MCF 10A (cell line): Measurements from ENCODE around the gene ZNF688. TPM values are rescaled to one million over a fixed set of nuclear protein-coding genes. Genes with fewer than 3 reads are reported as not detected.
"Not testable (repeated sequence)": the region's sequence is repeated elsewhere in the genome, so short reads cannot be mapped to it uniquely, and the experiment has no call there.

ENCODE experiments used
- BruUV-seq: library from RNA; stranded (reverse); fragments of 400-500 nt; replicated peaks from 2 replicates; lab custom pipeline; 2021; lab: Mats Ljungman, UMichigan
- CTCF ChIA-PET: fragments of 300-600 bp; sonication (Branson Sonifier 250); formaldehyde crosslinking; extraction: SDS; loops from one replicate; lab custom pipeline; 2021; ENCODE audit warnings: antibody characterized with exemption, inconsistent platforms; lab: Yijun Ruan, JAX
- POLR2A ChIA-PET: fragments of 300-600, 350-650 bp; sonication (Branson Sonifier 250); formaldehyde crosslinking; extraction: SDS; loops from one replicate; lab custom pipeline; 2020; ENCODE audit warnings: antibody characterized with exemption, inconsistent platforms; lab: Yijun Ruan, JAX
- DNase-seq: peaks from one replicate; pipeline ENCODE4 v3.0.0-alpha.2; 2018; ENCODE audit not compliant: unreplicated experiment
- H3K27ac Mint-ChIP-seq: one replicate; pipeline ENCODE4 v1.8.0; 2022; ENCODE audit warnings: mild to moderate bottlenecking, low read depth, mixed read lengths; ENCODE audit not compliant: unreplicated experiment
- H3K27me3 Mint-ChIP-seq: one replicate; pipeline ENCODE4 v1.8.0; 2022; ENCODE audit warnings: mixed read lengths; ENCODE audit not compliant: insufficient read depth, unreplicated experiment
- H3K36me3 Mint-ChIP-seq: one replicate; pipeline ENCODE4 v1.8.0; 2022; ENCODE audit warnings: mild to moderate bottlenecking, moderate library complexity, mixed read lengths; ENCODE audit not compliant: insufficient read depth, unreplicated experiment
- H3K4me1 Mint-ChIP-seq: one replicate; pipeline ENCODE4 v1.8.0; 2022; ENCODE audit warnings: mixed read lengths; ENCODE audit not compliant: insufficient read depth, unreplicated experiment
- H3K4me3 Mint-ChIP-seq: one replicate; pipeline ENCODE4 v1.8.0; 2022; ENCODE audit warnings: mild to moderate bottlenecking, moderate library complexity, mixed read lengths; ENCODE audit not compliant: unreplicated experiment
- H3K9me3 Mint-ChIP-seq: one replicate; pipeline ENCODE4 v1.8.0; 2022; ENCODE audit warnings: mixed read lengths; ENCODE audit not compliant: unreplicated experiment
- CTCF ChIP-seq: fragments of 200-600 bp; IDR thresholded peaks from one replicate; pipeline ENCODE4 v1.8.0; 2022; ENCODE audit warnings: antibody characterized with exemption, mild to moderate bottlenecking; ENCODE audit not compliant: unreplicated experiment
- intact Hi-C: fragments of 100-400 bp; cut with micrococcal nuclease; formaldehyde crosslinking; loops from 2 replicates; pipeline ENCODE4 v1.14.1; 2022
- total RNA-seq: library from RNA; stranded (reverse); gene quantifications from 2 replicates; pipeline ENCODE4 v1.2.3, GENCODE V29; 2022

Gene ZNF688
- total RNA-seq, 1 experiment from 2014 or later = 9.0 TPM

- no peak overlapping the region for H3K4me3 Mint-ChIP-seq
- ChIA-PET CTCF (interaction anchor here (0.6 to 1.7 kb wide), 2 partner anchors 78 to 90 kb away, joined by 3 to 7 read pairs; no protein-coding TSS in a partner anchor), POLR2A (interaction anchor here (1.1 kb wide), 1 partner anchor 11 kb away, joined by 4 read pairs; no protein-coding TSS in a partner anchor)
- H3K36me3 Mint-ChIP-seq = peaks cover 18% of the 10 kb centered on the region
- TF ChIP-seq CTCF = no peak
- H3K27me3 Mint-ChIP-seq = no peaks in the 10 kb centered on the region
- intact Hi-C loops = no loop called here
- DNase-seq = no peak
- H3K4me1 Mint-ChIP-seq = peaks cover 6% of the 10 kb centered on the region
- no peaks in the 10 kb centered on the region for H3K9me3 Mint-ChIP-seq
- no TSS peak for BruUV-seq
- no peak overlapping the region for H3K27ac Mint-ChIP-seq
Measured at GRCh38 chr16:30539000-30539964, 32.2 kb downstream of the ZNF688 start.

- DNase-seq, H3K27me3 Mint-ChIP-seq, H3K9me3 Mint-ChIP-seq, intact Hi-C loops, BruUV-seq, H3K4me1 Mint-ChIP-seq: not testable (repeated sequence)
- CTCF ChIA-PET = interaction anchor here (0.7 to 3.4 kb wide), 12 partner anchors 7 to 494 kb away, joined by 3 to 28 read pairs (median 5); partner anchors contain the start of genes DCTPP1, ZNF764 and ZNF785
- Mint-ChIP-seq H3K27ac (peak overlapping the region; percentile 95), H3K4me3 (peak overlapping the region; percentile 91), H3K36me3 (peaks cover 20% of the 10 kb centered on the region)
- POLR2A ChIA-PET = interaction anchor here (0.8 to 3.5 kb wide), 10 partner anchors 10 to 166 kb away, joined by 3 to 104 read pairs (median 14); partner anchors contain the start of genes DCTPP1, TBC1D10B, ZNF688 and ZNF764
Measured at GRCh38 chr16:30536391-30537024, 35.0 kb downstream of the ZNF688 start.

- ChIA-PET CTCF (interaction anchor here (0.6 to 3.4 kb wide), 21 partner anchors 8 to 493 kb away, joined by 3 to 28 read pairs (median 5); partner anchors contain the start of genes DCTPP1, ZNF764 and ZNF785), POLR2A (interaction anchor here (0.6 to 3.5 kb wide), 26 partner anchors 9 to 500 kb away, joined by 3 to 104 read pairs (median 6); partner anchors contain the start of genes DCTPP1, FBRS, SEPHS2 and ZNF688)
- Mint-ChIP-seq H3K27ac (peak overlapping the region; percentile 95), H3K27me3 (no peaks in the 10 kb centered on the region), H3K4me3 (peak overlapping the region; percentile 91), H3K36me3 (peaks cover 27% of the 10 kb centered on the region), H3K9me3 (no peaks in the 10 kb centered on the region), H3K4me1 (peaks cover 6% of the 10 kb centered on the region)
- intact Hi-C loops = loop anchor here (1.0 to 2.0 kb wide), 4 partner anchors 23 to 63 kb away; partner anchors contain the start of genes ZNF688, ZNF764 and ZNF785
- peak; percentile 17 for TF ChIP-seq CTCF
- no TSS peak for BruUV-seq
- DNase-seq = peak; percentile 49
Measured at GRCh38 chr16:30535777-30536190, 35.7 kb downstream of the ZNF688 start.

GRCh38 chr16:30535106-30535776 lies 36.3 kb downstream of the ZNF688 start:
- no peak for TF ChIP-seq CTCF
- H3K36me3 Mint-ChIP-seq = peaks cover 28% of the 10 kb centered on the region
- DNase-seq = no peak
- intact Hi-C loops = loop anchor here (1.0 to 2.0 kb wide), 4 partner anchors 23 to 64 kb away; partner anchors contain the start of genes ZNF688, ZNF764 and ZNF785
- H3K27ac Mint-ChIP-seq = peak overlapping the region; percentile 95
- CTCF ChIA-PET = interaction anchor here (0.6 to 3.4 kb wide), 20 partner anchors 9 to 493 kb away, joined by 3 to 28 read pairs (median 5); partner anchors contain the start of genes DCTPP1 and ZNF764
- TSS peak; percentile 90 for BruUV-seq
- no peaks in the 10 kb centered on the region for H3K9me3 Mint-ChIP-seq
- H3K4me1 Mint-ChIP-seq = peaks cover 6% of the 10 kb centered on the region
- H3K4me3 Mint-ChIP-seq = peak overlapping the region; percentile 91
- POLR2A ChIA-PET = interaction anchor here (0.6 to 3.5 kb wide), 31 partner anchors 8 to 500 kb away, joined by 3 to 104 read pairs (median 4); partner anchors contain the start of genes DCTPP1, FBRS, SEPHS2 and ZNF688
- H3K27me3 Mint-ChIP-seq = no peaks in the 10 kb centered on the region
